ENCODE results near the gene ANKRD33. TPM values are rescaled to one million over a fixed set of nuclear protein-coding genes. Genes with fewer than 3 reads are reported as not detected.
"Not testable (repeated sequence)": the region's sequence is repeated elsewhere in the genome, so short reads cannot be mapped to it uniquely, and the experiment has no call there.

The ANKRD33 gene
- polyA plus RNA-seq, 1 of the 3 experiments (the other 2 are of a cell fraction): not detected

- Histone ChIP-seq H3K4me3 (ENCODE audit: low read depth in 2 of 2, low read length in 1 of 2) (no peak overlapping the region), H3K4me2 (no peak overlapping the region), H3F3A (replicated peaks; ENCODE audit: insufficient read depth) (no peaks in the 10 kb centered on the region), H3K79me2 (ENCODE audit: insufficient read depth) (no peaks in the 10 kb centered on the region), H2AFZ (ENCODE audit: low read depth) (no peak overlapping the region), H3K27ac (ENCODE audit: low read depth in 2 of 2, low read length in 1 of 2) (no peak overlapping the region), H3K9me2 (no peaks in the 10 kb centered on the region), H3K9me3 (no peaks in the 10 kb centered on the region), H4K20me1 (ENCODE audit: insufficient read depth) (no peaks in the 10 kb centered on the region), H3K9ac (no peak overlapping the region), H3K36me3 (replicated peaks in 1 of 2; ENCODE audit: control insufficient read depth in 1 of 2, insufficient read depth in 2 of 2, low read length in 1 of 2) (no peaks in the 10 kb centered on the region), H3K4me1 (ENCODE audit: control insufficient read depth in 1 of 2, insufficient read depth in 2 of 2, low read depth in 1 of 2, low read length in 1 of 2) (no peaks in the 10 kb centered on the region; a peak in 1 of 4 replicates), H3K27me3 (ENCODE audit: insufficient read depth) (no peaks in the 10 kb centered on the region)
- TF ChIP-seq TEAD4 (IDR thresholded peaks at IDR 0.05; ENCODE audit: borderline replicate concordance, insufficient read depth) (no peak), JUND (IDR thresholded peaks at IDR 0.05) (peak; percentile 15; the same call in 1 of the 2 replicates), NRF1 (IDR thresholded peaks at IDR 0.05; ENCODE audit: low read depth, low read length) (no peak)
- POLR2A ChIA-PET: no interaction called here
- no peak for DNase-seq
- WGBS (ENCODE audit: low lambda C conversion rate): 83% methylated on average over 11 of the region's 11 CpGs
- CTCF ChIA-PET: interaction anchor here (3.4 to 12.2 kb wide), 2 partner anchors 9 to 138 kb away, joined by 23 to 111 read pairs; no protein-coding TSS in a partner anchor
Observed at GRCh38 chr12:51884676-51885229, 3.1 kb upstream of the ANKRD33 start.

DNA sequence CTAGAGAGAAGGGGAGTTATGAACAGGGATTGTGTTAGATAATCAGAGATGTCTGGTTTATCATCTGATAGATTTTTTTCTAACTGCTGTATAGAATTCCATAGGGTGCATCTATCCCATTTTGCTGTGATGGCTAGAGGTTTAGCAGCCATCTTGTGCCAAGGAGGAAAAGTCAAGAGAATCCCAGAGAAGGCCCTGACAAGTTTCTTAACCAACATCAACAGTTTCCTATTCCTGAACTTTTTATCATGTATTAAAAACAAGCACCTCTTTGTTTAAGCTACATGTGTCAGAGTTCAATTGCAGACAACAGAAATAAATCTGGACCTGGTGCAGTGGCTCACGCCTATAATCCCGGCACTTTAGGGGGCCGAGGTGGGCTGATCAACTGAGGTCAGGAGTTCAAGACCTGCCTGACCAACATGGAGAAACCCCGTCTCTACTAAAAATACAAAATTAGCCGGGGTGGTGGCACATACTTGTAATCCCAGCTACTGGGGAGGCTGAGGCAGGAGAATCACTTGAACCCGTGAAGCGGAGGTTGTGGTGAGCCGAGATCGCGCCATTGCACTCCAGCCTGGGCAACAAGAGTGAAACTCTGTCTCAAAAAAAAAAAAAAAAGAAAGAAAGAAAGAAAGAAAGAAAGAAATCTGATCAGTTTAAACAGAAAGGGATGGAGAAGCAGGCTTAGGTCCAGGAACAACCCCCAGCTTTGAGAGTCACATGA, 2.4 kb upstream of the ANKRD33 start:
- Histone ChIP-seq H2AFZ (ENCODE audit: low read depth) (peak overlapping the region; percentile 85; the same call in 1 of the 2 replicates), H3K27ac (ENCODE audit: low read depth in 2 of 2, low read length in 1 of 2) (peak overlapping the region in 1 of 2 experiments; percentile 58; a peak in 1 of 4 replicates), H3K4me2 (peak overlapping the region; percentile 52; the same call in 1 of the 2 replicates)
- POLR2A ChIA-PET; H3K27me3 ChIP-seq (ENCODE audit: insufficient read depth); H4K20me1 ChIP-seq (ENCODE audit: insufficient read depth); DNase-seq; H3F3A ChIP-seq (replicated peaks; ENCODE audit: insufficient read depth); H3K36me3 ChIP-seq (replicated peaks in 1 of 2; ENCODE audit: control insufficient read depth in 1 of 2, insufficient read depth in 2 of 2, low read length in 1 of 2); H3K9ac ChIP-seq; H3K4me1 ChIP-seq (ENCODE audit: control insufficient read depth in 1 of 2, insufficient read depth in 2 of 2, low read depth in 1 of 2, low read length in 1 of 2); H3K4me3 ChIP-seq (ENCODE audit: low read depth in 2 of 2, low read length in 1 of 2); H3K9me2 ChIP-seq; H3K79me2 ChIP-seq (ENCODE audit: insufficient read depth); H3K9me3 ChIP-seq: not testable (repeated sequence)
- 93% methylated on average over 10 of the region's 10 CpGs for WGBS (ENCODE audit: low lambda C conversion rate)
- TF ChIP-seq, protein P1, sequence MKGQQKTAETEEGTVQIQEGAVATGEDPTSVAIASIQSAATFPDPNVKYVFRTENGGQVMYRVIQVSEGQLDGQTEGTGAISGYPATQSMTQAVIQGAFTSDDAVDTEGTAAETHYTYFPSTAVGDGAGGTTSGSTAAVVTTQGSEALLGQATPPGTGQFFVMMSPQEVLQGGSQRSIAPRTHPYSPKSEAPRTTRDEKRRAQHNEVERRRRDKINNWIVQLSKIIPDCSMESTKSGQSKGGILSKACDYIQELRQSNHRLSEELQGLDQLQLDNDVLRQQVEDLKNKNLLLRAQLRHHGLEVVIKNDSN (IDR thresholded peaks at IDR 0.05; ENCODE audit: borderline replicate concordance, low read depth): peak; percentile 83; the same call in 1 of the 2 replicates
- CTCF ChIA-PET: interaction anchor here (1.2 to 12.2 kb wide), 8 partner anchors 10 to 138 kb away, joined by 3 to 111 read pairs (median 4); no protein-coding TSS in a partner anchor

DNA sequence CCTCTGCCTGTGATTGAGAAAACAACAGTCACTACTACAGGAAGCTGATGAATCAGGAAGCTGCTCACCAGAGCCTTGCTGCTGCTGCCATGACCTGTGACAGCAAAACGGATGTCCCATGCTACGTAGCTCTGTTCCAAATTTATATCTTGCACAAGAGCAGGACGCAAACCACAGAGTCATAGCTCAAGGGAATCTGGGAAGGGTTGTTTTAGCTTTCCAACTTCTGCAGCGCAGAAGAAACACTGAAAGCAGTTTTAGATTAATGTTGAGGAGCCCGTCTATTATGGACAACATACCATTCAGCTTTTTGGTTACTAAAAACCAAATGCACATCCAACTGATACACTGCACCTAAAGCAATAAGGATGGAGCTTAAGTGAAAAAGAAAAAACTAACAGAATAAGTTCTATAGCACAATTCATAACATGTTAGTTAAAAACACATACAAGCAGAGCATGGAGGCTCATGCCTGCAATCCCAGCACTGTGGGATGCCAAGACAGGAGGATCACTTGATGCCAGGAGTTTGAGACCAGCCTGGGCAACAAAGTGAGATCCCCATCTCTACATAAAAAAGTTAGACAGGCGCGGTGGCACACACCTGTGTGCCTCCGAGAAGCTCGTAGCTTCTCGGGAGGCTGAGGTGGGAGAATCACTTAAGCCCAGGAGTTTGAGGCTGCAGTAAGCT, 1.7 kb upstream of the ANKRD33 start:
- POLR2A ChIA-PET: no interaction called here

More for the DNA sequence above, 1.7 kb upstream of the ANKRD33 start:
- Histone ChIP-seq H2AFZ (ENCODE audit: low read depth) (peak overlapping the region; percentile 85), H3K9me3 (no peaks in the 10 kb centered on the region), H3K9me2 (no peaks in the 10 kb centered on the region), H3K27me3 (ENCODE audit: insufficient read depth) (no peaks in the 10 kb centered on the region), H3K4me1 (ENCODE audit: control insufficient read depth in 1 of 2, insufficient read depth in 2 of 2, low read depth in 1 of 2, low read length in 1 of 2) (no peaks in the 10 kb centered on the region; a peak in 1 of 4 replicates), H3K79me2 (ENCODE audit: insufficient read depth) (no peaks in the 10 kb centered on the region), H4K20me1 (ENCODE audit: insufficient read depth) (no peaks in the 10 kb centered on the region), H3K27ac (ENCODE audit: low read depth in 2 of 2, low read length in 1 of 2) (peak overlapping the region in 1 of 2 experiments; percentile 58; a peak in 2 of 4 replicates), H3K9ac (no peak overlapping the region), H3K36me3 (replicated peaks in 1 of 2; ENCODE audit: control insufficient read depth in 1 of 2, insufficient read depth in 2 of 2, low read length in 1 of 2) (no peaks in the 10 kb centered on the region), H3K4me3 (ENCODE audit: low read depth in 2 of 2, low read length in 1 of 2) (no peak overlapping the region), H3K4me2 (peak overlapping the region; percentile 52), H3F3A (replicated peaks; ENCODE audit: insufficient read depth) (no peaks in the 10 kb centered on the region)
- CTCF ChIA-PET: interaction anchor here (1.2 to 12.2 kb wide), 9 partner anchors 10 to 137 kb away, joined by 3 to 111 read pairs (median 5); no protein-coding TSS in a partner anchor
- WGBS (ENCODE audit: low lambda C conversion rate): 77% methylated on average over 10 of the region's 10 CpGs
- DNase-seq: no peak
- TF ChIP-seq FOSL2 (IDR thresholded peaks at IDR 0.05; ENCODE audit: borderline replicate concordance, low read depth) (peak; percentile 9; the same call in 1 of the 2 replicates), RCOR1 (IDR thresholded peaks at IDR 0.05; ENCODE audit: low read length) (no peak), ELF1 (IDR thresholded peaks at IDR 0.05) (peak; percentile 57)
- TF ChIP-seq, protein P2, sequence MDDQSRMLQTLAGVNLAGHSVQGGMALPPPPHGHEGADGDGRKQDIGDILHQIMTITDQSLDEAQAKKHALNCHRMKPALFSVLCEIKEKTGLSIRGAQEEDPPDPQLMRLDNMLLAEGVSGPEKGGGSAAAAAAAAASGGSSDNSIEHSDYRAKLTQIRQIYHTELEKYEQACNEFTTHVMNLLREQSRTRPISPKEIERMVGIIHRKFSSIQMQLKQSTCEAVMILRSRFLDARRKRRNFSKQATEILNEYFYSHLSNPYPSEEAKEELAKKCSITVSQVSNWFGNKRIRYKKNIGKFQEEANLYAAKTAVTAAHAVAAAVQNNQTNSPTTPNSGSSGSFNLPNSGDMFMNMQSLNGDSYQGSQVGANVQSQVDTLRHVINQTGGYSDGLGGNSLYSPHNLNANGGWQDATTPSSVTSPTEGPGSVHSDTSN (IDR thresholded peaks at IDR 0.05): 0 out of 2 replicates have a peak, but pooled peaks have one; percentile 10

Measured in SK-N-SH (cell line).